ENCODE data around the gene CIAO1. TPM values are rescaled to one million over a fixed set of nuclear protein-coding genes. Genes with fewer than 3 reads are reported as not detected.

The CIAO1 gene
- total and polyA plus RNA-seq, 4 experiments from 2014 or later = 78.3 to 111 (median 90.8) TPM

GRCh38 chr2:96315005-96315399 lies 49.0 kb downstream of the CIAO1 start:
- peaks cover 4 to 7% of the 10 kb centered on the region in 2 donors for H3K36me3 Mint-ChIP-seq
- H3K9me3 Mint-ChIP-seq = no peaks in the 10 kb centered on the region
- H3K27me3 Mint-ChIP-seq = no peaks in the 10 kb centered on the region
- Histone ChIP-seq H3K4me3 (ENCODE audit: low read length in 2 of 2) (no peak overlapping the region), H3K27ac (ENCODE audit: low read depth, low read length) (peak overlapping the region; percentile 45), H3K9me3 (ENCODE audit: control insufficient read depth in 1 of 2, low read length in 2 of 2) (no peaks in the 10 kb centered on the region), H3K27me3 (ENCODE audit: insufficient read depth, low read length) (no peaks in the 10 kb centered on the region), H3K36me3 (ENCODE audit: insufficient read depth, low read length) (no peaks in the 10 kb centered on the region), H3K4me1 (ENCODE audit: insufficient read depth, low read length) (peaks cover 39% of the 10 kb centered on the region)
- peak overlapping the region in 7 of 8 donors; percentile 49 to 80 (median 74) for H3K4me3 Mint-ChIP-seq
- H3K4me1 Mint-ChIP-seq = peaks cover 27 to 50% (median 38%) of the 10 kb centered on the region in 4 donors
- intact Hi-C loops (cut with micrococcal nuclease) = no loop called here
- peak overlapping the region; percentile 57 to 91 (median 86) for H3K27ac Mint-ChIP-seq
- ChIA-PET CTCF (ENCODE audit: partially characterized antibody) (interaction anchor here (1.5 kb wide), 1 partner anchor 9 kb away, joined by 3 read pairs; no protein-coding TSS in a partner anchor), POLR2A (ENCODE audit: partially characterized antibody) (interaction anchor here (1.2 to 13.7 kb wide), 5 partner anchors 9 to 28 kb away, joined by 6 to 178 read pairs (median 9); partner anchors contain the start of genes ITPRIPL1, NCAPH and SNRNP200)
- no peak for DNase-seq

DNA sequence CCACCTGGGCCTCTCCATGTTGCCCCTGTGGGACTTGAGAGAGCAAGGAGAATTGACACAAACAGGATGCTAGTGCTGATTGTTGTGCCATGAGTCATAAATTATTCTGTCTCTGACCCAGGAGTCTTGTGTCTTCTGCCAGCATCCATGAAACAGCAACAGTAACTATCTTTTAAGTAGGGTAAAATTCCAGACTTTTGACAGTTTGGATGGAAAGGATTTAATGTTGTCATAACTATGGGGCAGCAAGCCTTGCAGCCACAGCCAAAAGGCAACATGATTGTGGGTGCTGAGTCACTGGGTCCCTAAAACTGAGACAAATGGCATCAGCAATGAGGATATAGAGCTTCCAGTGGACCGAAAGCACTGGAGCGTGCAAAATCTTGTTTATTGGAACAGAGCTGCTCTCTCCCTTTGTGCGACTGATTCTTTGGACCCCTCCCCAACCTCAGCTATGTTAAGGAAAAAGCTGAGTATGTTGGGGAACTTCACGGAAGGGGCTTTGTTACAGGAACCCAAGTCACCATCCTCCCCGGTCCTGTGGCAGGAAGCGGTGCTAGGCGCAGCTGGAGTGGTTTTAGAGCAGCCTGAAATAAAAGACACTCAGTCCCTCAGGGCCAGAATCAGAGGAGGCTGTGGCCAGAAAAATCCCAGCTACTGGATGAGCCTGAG lies 49.5 kb downstream of the CIAO1 start:
- Mint-ChIP-seq H3K4me1 (peaks cover 27 to 51% (median 40%) of the 10 kb centered on the region in 4 donors), H3K4me3 (peak overlapping the region; percentile 49 to 80 (median 72)), H3K36me3 (peaks cover 4 to 7% of the 10 kb centered on the region in 2 donors), H3K27me3 (no peaks in the 10 kb centered on the region), H3K9me3 (no peaks in the 10 kb centered on the region), H3K27ac (peak overlapping the region; percentile 71 to 91 (median 86))
- Histone ChIP-seq H3K27me3 (ENCODE audit: insufficient read depth, low read length) (no peaks in the 10 kb centered on the region), H3K4me1 (ENCODE audit: insufficient read depth, low read length) (peaks cover 44% of the 10 kb centered on the region), H3K9me3 (ENCODE audit: control insufficient read depth in 1 of 2, low read length in 2 of 2) (no peaks in the 10 kb centered on the region), H3K4me3 (ENCODE audit: low read length in 2 of 2) (no peak overlapping the region), H3K36me3 (ENCODE audit: insufficient read depth, low read length) (no peaks in the 10 kb centered on the region), H3K27ac (ENCODE audit: low read depth, low read length) (peak overlapping the region; percentile 45)
- intact Hi-C loops (cut with micrococcal nuclease) = no loop called here
- POLR2A ChIA-PET (ENCODE audit: partially characterized antibody) = interaction anchor here (1.0 to 13.7 kb wide), 6 partner anchors 9 to 107 kb away, joined by 3 to 178 read pairs (median 8); partner anchors contain the start of genes ITPRIPL1, NCAPH, SNRNP200 and STARD7
- CTCF ChIA-PET (ENCODE audit: partially characterized antibody) = interaction anchor here (0.9 to 1.5 kb wide), 4 partner anchors 9 to 195 kb away, joined by 3 read pairs; partner anchors contain the start of gene ITPRIPL1
- DNase-seq = peak in 3 of 5 donors; percentile 22 to 49 (median 28)

DNA sequence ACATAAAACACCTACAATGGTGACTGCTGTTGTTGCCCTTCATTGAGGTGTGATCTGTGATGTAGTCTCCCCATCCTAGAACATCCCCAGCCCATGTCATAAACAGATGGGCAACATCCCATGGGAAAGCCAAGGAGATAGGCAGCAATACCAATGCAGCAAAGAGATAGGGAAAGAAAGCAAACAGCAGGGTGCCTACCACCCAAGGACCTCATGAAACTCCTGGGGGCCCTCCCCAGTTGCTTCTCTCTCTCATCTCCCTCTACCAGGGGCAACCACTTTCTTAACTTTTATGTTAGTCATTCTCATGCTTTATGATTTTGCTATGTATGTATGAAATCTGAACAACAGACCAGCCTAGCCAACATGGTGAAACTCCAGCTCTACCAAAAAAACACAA lies 51.0 kb downstream of the CIAO1 start:
- peaks cover 52% of the 10 kb centered on the region for H3K4me1 ChIP-seq (ENCODE audit: insufficient read depth, low read length)
- H3K27me3 Mint-ChIP-seq = no peaks in the 10 kb centered on the region
- POLR2A ChIA-PET (ENCODE audit: partially characterized antibody) = interaction anchor here (1.3 to 13.7 kb wide), 4 partner anchors 11 to 26 kb away, joined by 3 to 178 read pairs (median 10); partner anchors contain the start of gene NCAPH
- CTCF ChIA-PET (ENCODE audit: partially characterized antibody) = interaction anchor here (0.7 kb wide), 1 partner anchor 90 kb away, joined by 3 read pairs; no protein-coding TSS in a partner anchor
- H3K36me3 ChIP-seq (ENCODE audit: insufficient read depth, low read length) = no peaks in the 10 kb centered on the region
- peak overlapping the region in 2 of 8 donors; percentile 32 to 34 for H3K4me3 Mint-ChIP-seq
- peaks cover 33 to 65% (median 46%) of the 10 kb centered on the region in 4 donors for H3K4me1 Mint-ChIP-seq
- H3K9me3 Mint-ChIP-seq = no peaks in the 10 kb centered on the region
- intact Hi-C loops (cut with micrococcal nuclease) = no loop called here
- DNase-seq = no peak
- no peak overlapping the region for H3K4me3 ChIP-seq (ENCODE audit: low read length in 2 of 2)
- H3K36me3 Mint-ChIP-seq = peaks cover 4 to 8% of the 10 kb centered on the region in 2 donors
- H3K9me3 ChIP-seq (ENCODE audit: control insufficient read depth in 1 of 2, low read length in 2 of 2) = no peaks in the 10 kb centered on the region
- no peak overlapping the region for H3K27ac ChIP-seq (ENCODE audit: low read depth, low read length)
- no peaks in the 10 kb centered on the region for H3K27me3 ChIP-seq (ENCODE audit: insufficient read depth, low read length)
- peak overlapping the region in 5 of 7 donors; percentile 19 to 86 (median 55) for H3K27ac Mint-ChIP-seq

DNA sequence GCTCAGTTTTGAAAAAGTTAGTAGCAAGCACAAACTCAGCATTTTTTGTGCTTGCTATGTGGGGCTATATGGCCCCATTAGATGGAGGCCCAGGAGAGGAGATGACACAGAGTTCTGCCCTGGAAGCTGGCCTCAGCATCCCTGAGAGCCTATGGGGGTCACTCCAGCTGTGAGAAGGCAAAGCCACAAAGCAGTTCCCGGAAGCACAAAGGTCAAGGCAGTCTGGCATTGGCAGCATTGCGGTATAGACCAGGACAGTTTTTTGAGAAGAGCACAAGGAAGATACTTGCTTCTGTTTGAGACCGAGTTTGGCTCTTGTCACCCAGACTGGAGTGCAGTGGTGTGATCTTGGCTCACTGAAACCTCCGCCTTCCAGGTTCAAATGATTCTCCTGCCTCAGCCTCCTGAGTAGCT lies 51.6 kb downstream of the CIAO1 start:
- Histone ChIP-seq H3K4me3 (ENCODE audit: low read length in 2 of 2) (no peak overlapping the region), H3K36me3 (ENCODE audit: insufficient read depth, low read length) (no peaks in the 10 kb centered on the region), H3K4me1 (ENCODE audit: insufficient read depth, low read length) (peaks cover 58% of the 10 kb centered on the region), H3K27ac (ENCODE audit: low read depth, low read length) (no peak overlapping the region), H3K27me3 (ENCODE audit: insufficient read depth, low read length) (no peaks in the 10 kb centered on the region), H3K9me3 (ENCODE audit: control insufficient read depth in 1 of 2, low read length in 2 of 2) (no peaks in the 10 kb centered on the region)
- H3K4me1 Mint-ChIP-seq = peaks cover 34 to 66% (median 48%) of the 10 kb centered on the region in 4 donors
- H3K27ac Mint-ChIP-seq = peak overlapping the region; percentile 47 to 91 (median 66)
- ChIA-PET POLR2A (ENCODE audit: partially characterized antibody) (interaction anchor here (1.3 to 13.7 kb wide), 2 partner anchors 13 to 25 kb away, joined by 3 to 178 read pairs; no protein-coding TSS in a partner anchor), CTCF (ENCODE audit: partially characterized antibody) (interaction anchor here (0.7 kb wide), 1 partner anchor 90 kb away, joined by 3 read pairs; no protein-coding TSS in a partner anchor)
- H3K4me3 Mint-ChIP-seq = peak overlapping the region in 2 of 8 donors; percentile 27 to 74
- no peak for DNase-seq
- H3K27me3 Mint-ChIP-seq = no peaks in the 10 kb centered on the region
- intact Hi-C loops (cut with micrococcal nuclease) = no loop called here
- peaks cover 4 to 8% of the 10 kb centered on the region in 2 donors for H3K36me3 Mint-ChIP-seq
- no peaks in the 10 kb centered on the region for H3K9me3 Mint-ChIP-seq

- Histone ChIP-seq H3K4me3 (ENCODE audit: low read length in 2 of 2) (no peak overlapping the region), H3K27ac (ENCODE audit: low read depth, low read length) (peak overlapping the region; percentile 20), H3K4me1 (ENCODE audit: insufficient read depth, low read length) (peaks cover 61% of the 10 kb centered on the region), H3K27me3 (ENCODE audit: insufficient read depth, low read length) (no peaks in the 10 kb centered on the region), H3K36me3 (ENCODE audit: insufficient read depth, low read length) (no peaks in the 10 kb centered on the region), H3K9me3 (ENCODE audit: control insufficient read depth in 1 of 2, low read length in 2 of 2) (no peaks in the 10 kb centered on the region)
- ChIA-PET CTCF (ENCODE audit: partially characterized antibody) (no interaction called here), POLR2A (ENCODE audit: partially characterized antibody) (interaction anchor here (10.5 to 13.7 kb wide), 2 partner anchors 12 to 24 kb away, joined by 134 to 178 read pairs; partner anchors contain the start of gene SNRNP200)
- peaks cover 4 to 8% of the 10 kb centered on the region in 2 donors for H3K36me3 Mint-ChIP-seq
- no peak for DNase-seq
- peaks cover 37 to 71% (median 54%) of the 10 kb centered on the region in 4 donors for H3K4me1 Mint-ChIP-seq
- H3K27ac Mint-ChIP-seq = peak overlapping the region; percentile 18 to 88 (median 82)
- no peaks in the 10 kb centered on the region for H3K27me3 Mint-ChIP-seq
- H3K4me3 Mint-ChIP-seq = peak overlapping the region in 6 of 8 donors; percentile 0 to 79 (median 38)
- H3K9me3 Mint-ChIP-seq = no peaks in the 10 kb centered on the region
- intact Hi-C loops (cut with micrococcal nuclease) = no loop called here
Observed at GRCh38 chr2:96318723-96319122, 52.7 kb downstream of the CIAO1 start.

GRCh38 chr2:96319396-96319795 lies 53.4 kb downstream of the CIAO1 start:
- peak overlapping the region; percentile 18 to 88 (median 80) for H3K27ac Mint-ChIP-seq

More at GRCh38 chr2:96319396-96319795, 53.4 kb downstream of the CIAO1 start:
- peaks cover 4 to 8% of the 10 kb centered on the region in 2 donors for H3K36me3 Mint-ChIP-seq
- H3K4me3 Mint-ChIP-seq = peak overlapping the region in 7 of 8 donors; percentile 0 to 79 (median 48)
- intact Hi-C loops (cut with micrococcal nuclease) = no loop called here
- peaks cover 63% of the 10 kb centered on the region for H3K4me1 ChIP-seq (ENCODE audit: insufficient read depth, low read length)
- no peaks in the 10 kb centered on the region for H3K36me3 ChIP-seq (ENCODE audit: insufficient read depth, low read length)
- ChIA-PET CTCF (ENCODE audit: partially characterized antibody) (interaction anchor here (0.9 to 2.9 kb wide), 4 partner anchors 14 to 189 kb away, joined by 3 to 12 read pairs (median 6); partner anchors contain the start of gene SNRNP200), POLR2A (ENCODE audit: partially characterized antibody) (interaction anchor here (3.0 to 13.7 kb wide), 5 partner anchors 8 to 219 kb away, joined by 18 to 178 read pairs (median 116); partner anchors contain the start of genes NCAPH and SNRNP200)
- DNase-seq = no peak
- H3K27me3 Mint-ChIP-seq = no peaks in the 10 kb centered on the region
- peaks cover 37 to 72% (median 56%) of the 10 kb centered on the region in 4 donors for H3K4me1 Mint-ChIP-seq
- no peaks in the 10 kb centered on the region for H3K9me3 ChIP-seq (ENCODE audit: control insufficient read depth in 1 of 2, low read length in 2 of 2)
- H3K27ac ChIP-seq (ENCODE audit: low read depth, low read length) = peak overlapping the region; percentile 20
- no peaks in the 10 kb centered on the region for H3K27me3 ChIP-seq (ENCODE audit: insufficient read depth, low read length)
- no peak overlapping the region for H3K4me3 ChIP-seq (ENCODE audit: low read length in 2 of 2)
- no peaks in the 10 kb centered on the region for H3K9me3 Mint-ChIP-seq

Data from CD4-positive, alpha-beta memory T cell (primary cell).